ENCODE measurements around the gene MYLK4.

GRCh38 chr6:2734488-2735166 lies 16.1 kb downstream of the MYLK4 start:
- no peak for TF ChIP-seq CTCF (IDR thresholded peaks at IDR 0.05; ENCODE audit: poor library complexity, severe bottlenecking)
- no peak for TF ChIP-seq EP300 (conservative IDR thresholded peaks at IDR 0.05; ENCODE audit: poor library complexity, severe bottlenecking)
- no peak for TF ChIP-seq POLR2AphosphoS5 (IDR thresholded peaks at IDR 0.05)
- no peak for TF ChIP-seq REST (IDR thresholded peaks at IDR 0.05; ENCODE audit: borderline replicate concordance)
- TF ChIP-seq TAF1 (IDR thresholded peaks at IDR 0.05; ENCODE audit: low read depth), result no peak
- no peak for TF ChIP-seq RAD21 (conservative IDR thresholded peaks at IDR 0.05)
- no peak for TF ChIP-seq MXI1 (conservative IDR thresholded peaks at IDR 0.05; ENCODE audit: poor library complexity, severe bottlenecking)
- no peak for TF ChIP-seq SMC3 (conservative IDR thresholded peaks at IDR 0.05; ENCODE audit: poor library complexity)
- no peak for TF ChIP-seq EZH2 (IDR thresholded peaks at IDR 0.05; ENCODE audit: borderline replicate concordance, insufficient read depth, low read length, poor library complexity, severe bottlenecking)
